ENCODE data around the gene TUBGCP6.

The TUBGCP6 gene

DNA sequence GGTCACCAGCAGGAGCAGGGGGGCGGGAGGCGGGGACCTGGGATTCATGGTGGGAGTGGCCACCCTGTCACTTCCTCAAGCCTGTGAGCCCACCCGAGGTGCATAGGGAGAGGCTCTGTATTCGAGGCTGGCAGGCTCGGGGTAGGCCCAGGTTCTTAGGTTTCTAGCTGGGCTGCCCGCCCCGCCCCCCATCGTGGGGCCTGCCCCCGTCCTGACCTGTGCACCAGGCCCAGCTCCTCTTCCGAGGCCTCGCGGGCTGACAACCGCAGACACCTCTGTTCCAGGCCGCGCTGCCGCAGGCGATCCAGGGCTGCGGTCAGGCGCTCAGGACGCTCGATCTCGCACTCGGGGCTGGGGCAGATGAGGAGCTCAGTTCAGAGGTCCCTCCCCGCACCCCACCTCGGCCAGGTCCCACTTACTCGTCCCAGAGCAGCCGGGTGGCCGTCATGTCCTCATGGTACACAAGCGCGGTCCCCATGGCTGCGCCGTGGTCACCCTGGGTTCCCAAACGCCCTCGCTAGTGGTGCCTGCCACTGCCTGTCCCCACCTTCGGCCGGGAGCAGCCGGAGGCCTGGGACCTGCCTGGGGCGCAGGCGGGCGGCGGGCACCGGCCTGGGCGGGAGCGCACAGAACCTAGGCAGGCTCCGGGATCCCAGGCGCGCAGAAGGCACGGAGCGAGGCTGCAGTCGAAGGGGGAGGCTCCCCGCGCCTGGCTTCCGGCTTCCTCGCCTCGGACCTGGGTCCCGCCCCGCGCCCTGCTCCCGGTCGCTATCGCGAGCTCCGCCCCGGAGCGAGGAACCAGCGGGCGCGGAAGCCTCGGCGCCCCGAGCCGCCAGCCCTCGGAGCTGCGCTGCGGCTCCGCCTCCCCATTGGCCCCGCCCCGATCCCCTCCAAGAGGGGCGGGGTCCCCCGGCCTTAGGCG lies 6.0 kb upstream of the TUBGCP6 start, which contains the start of gene HDAC10:
HDAC10 (minus strand) TSS at position 711 of the 922 bp plus-strand sequence; CDS start at position 478, 233 bp downstream.
- DNase-seq (ENCODE audit: low read depth, low spot score), result no peak

DNA sequence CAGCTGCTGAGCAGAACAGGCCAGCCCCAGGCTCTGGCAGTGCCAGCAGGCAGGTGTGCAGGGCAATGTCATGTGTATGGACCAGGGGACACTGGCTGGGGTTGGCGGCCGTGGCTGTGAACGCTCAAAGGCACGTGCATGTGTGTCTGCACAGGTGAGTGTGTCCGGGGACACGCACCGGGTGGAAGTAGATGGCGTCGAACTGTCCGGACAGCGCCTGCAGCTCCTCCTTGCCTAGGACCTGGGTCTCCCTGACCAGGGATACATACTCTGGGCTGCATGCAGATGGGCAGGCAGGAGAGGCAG lies 5.4 kb upstream of the TUBGCP6 start:
- DNase-seq (ENCODE audit: low read depth, low spot score), result no peak

DNA sequence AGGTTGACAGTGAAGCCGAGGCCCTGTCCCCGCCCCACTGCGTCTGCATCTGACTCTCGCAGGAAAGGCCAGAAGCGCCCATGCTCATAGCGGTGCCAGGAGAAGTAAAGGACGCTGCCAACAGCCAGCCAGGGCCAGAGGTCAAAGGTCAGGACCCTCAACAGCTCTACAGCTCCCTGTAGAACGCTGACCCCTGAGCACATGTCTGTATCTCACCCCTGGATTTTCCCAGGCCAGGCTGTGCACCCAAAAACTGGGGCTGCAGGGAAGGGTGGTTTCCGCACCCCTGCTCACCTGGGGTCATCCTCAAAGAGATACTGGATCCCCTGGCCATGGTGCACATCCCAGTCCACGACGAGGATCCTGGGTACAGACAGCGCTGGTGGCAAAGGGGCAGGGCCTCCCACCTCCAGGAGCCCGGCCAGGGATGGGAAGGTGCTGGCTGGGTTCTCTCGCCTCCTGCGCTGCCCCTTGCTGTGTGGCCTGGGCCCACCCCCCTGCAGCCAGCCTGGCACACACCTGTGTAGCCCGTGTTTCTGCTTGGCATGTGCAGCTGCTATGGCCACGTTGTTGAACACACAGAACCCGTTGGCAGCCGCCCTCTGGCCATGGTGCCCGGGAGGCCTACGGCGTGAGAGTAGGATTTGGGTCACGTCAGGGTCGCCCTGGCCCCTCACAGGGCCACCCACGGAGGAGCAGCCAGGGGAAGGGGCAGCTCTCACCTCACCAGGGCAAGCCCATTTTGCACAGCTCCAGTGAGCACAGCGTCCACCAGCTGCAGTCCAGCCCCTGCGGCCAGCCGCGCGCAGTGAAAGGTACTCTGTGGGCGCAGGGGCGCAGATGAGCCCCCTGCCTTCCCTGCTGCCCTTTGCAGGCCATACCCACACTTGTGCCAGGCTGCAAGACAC lies 4.8 kb upstream of the TUBGCP6 start:
- DNase-seq (ENCODE audit: low read depth, low spot score), result no peak

DNA sequence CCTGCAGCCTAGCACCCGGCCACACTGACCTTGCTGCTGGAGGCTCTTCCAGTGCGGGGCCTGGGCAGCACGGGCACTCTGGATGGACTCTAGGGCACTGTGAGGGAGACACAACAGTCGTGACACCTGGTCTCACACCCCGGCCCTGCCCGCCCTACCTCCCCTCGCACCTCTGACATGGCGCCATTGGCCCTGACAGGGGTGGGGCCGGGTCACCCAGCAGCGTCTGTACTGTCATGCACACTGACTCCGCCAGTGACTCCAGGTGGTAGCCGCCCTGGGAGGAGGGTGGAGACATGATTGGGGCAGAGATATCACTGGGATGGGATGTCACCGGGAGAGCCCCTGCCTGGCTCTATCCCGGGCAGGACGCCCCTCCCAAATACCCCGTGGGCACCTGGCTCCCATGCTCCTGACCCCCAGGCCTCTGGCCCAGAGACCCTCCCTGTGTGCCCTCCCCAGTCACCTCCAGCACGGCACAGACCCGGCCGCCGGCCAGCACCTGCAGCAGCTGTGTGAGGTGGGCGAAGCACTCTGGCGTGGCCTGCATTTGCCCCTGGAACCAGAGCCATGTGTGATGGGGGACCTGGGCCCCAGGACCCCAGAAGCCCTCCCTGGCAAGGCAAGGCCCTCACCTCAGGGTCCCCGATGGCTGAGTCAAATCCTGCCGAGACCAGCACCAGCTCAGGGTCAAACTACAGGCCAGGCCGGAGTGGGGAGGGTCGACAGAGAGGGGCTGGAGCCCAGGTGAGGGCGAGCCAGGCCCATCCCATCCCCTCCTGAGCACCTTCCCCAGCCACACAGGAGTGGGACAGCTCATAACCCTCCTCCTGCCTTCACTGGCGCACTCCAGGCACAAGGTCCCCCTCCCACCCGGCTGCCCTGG lies 3.6 kb upstream of the TUBGCP6 start:
- DNase-seq (ENCODE audit: low read depth, low spot score), result no peak

DNA sequence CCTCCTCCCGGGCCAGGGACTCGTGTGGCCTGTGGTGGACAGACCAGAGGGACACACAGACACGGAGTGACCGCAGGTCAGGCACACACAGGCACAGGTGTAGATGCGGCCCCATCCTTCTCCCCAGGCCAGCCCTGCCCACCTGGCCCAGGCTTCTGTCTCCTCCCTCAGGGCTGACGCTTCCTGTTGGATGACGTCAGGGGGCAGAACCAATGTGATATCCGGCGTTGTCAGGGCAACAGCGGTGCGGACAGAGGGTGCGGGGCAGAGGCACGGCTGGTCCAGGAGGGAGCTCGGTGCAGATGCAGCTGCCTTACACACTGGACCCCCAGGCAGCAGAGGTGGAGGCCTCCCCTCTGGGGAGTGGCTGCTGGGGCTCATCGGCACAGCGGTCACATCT lies 2.9 kb upstream of the TUBGCP6 start:
- DNase-seq (ENCODE audit: low read depth, low spot score), result no peak

DNA sequence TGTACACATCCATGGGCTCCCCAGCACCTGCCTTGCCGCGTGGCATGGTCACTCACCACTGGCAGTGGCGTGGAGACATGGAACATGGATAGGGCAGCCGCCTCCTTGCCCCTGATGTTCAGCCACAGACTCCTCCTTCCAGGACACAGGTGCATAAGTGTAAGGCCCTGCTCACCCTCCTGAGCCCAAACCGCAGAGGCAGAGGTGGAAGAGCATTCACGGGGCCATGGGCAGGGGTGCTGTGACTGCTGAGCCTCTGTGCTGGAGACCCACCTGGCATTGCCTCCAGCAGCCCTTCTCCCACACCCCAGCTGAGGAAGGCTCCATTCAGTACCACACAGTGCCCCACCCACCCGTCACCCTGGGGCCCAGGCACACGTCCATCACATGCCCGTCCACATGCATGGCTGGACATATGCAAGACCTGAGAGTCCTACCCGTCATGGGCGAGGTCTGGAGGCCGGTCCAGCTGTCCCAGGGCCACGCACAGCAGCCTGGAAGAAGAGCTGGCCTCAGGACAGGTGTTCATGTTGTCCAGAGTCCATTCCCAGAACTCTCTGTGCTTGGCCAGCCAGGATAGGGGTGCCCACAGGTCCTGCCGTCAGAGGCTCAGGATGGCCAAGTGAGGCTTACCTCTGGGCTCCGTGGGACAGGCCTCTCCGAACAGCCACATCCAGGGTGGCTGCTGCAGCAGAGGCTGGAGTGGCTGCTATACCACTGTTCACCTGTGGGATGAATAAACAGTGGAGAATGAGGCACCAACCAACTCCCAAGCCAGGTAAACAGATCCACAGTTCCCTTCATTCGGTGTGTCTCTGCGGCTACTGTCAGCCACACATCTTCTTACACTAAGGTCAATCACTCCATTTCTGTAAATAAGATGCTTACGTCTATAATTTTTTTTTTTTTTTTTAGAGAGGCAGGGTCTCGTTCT lies 1.7 kb upstream of the TUBGCP6 start:
- no peak for DNase-seq (ENCODE audit: low read depth, low spot score)

DNA sequence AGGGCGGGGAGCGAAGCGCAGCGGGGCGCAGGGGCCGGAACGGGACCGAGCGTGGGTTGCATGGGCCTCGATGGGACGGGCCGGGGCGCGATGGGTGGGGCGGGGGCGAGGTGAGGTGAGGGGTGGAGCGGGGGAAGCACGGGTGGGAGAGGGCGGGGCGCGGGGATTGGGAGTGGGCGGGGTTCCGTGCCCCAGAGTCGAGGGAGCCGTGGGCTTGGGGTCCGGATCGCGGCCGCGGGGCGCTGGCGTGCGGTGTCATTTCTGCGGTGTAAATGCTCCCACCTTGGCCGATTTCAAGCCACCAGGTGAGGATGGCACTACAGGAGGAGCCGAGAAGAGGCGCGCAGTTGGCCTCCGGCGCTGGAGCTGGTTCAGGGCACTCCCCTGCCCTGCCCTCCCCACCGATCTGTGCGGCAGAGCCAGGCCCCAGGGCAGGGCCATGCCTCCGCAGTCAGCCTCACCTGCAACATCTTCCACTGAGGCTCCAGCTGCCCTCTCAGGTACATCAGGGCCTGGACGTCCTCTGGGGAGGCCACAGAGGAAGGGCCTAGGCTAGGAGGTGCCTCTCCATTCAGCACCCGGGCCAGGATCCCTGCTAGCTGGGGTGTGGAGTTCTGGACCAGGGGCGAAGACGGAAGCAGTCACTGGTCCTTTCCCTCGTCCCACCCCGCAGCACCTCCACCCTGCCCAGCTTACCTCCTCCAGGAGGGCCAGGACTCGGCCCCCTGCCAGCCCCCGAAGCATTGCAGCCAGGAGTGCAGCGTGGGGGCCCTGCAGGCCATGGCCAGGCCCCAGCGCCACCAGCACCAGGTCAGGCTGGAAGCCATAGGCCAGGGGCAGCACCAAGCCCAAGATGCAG lies 620 bp upstream of the TUBGCP6 start:
- no peak for DNase-seq (ENCODE audit: low read depth, low spot score)

DNA sequence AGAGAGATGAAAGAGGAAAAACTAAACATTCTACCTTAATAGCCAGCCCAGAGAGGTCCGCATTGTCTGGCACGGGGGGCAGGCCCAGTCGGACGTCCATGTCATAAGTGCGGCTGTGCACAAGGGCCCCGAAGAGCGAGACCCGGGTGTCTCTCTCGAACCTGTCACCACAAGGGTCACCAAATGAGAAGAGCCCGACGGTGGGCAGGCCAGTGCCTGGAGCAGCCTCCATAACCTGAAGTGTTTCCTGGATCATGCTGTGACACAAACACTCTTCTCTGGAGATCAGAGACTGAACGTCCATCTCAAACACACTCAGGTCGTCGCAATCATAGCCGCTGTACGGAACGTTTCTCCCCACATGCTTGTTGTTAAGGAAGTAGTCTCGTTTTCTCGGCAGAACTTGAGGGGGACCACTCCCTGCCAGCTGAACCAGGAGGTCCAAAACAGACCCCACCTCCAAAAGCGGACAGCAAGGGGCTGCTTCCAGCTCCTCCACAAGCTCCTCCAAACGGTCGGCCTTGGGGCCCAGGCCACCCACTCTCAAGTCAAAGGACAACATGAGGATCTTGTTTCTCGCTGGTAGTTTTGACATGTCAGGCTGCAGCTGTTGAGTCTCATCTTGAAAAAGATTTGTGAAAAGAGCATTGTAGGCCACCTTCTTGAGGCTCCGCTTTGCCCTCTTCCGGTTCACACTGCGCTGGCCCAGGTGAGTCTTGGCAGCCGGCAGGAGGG lies 971 bp downstream of the TUBGCP6 start:
- no peak for DNase-seq (ENCODE audit: low read depth, low spot score)

DNA sequence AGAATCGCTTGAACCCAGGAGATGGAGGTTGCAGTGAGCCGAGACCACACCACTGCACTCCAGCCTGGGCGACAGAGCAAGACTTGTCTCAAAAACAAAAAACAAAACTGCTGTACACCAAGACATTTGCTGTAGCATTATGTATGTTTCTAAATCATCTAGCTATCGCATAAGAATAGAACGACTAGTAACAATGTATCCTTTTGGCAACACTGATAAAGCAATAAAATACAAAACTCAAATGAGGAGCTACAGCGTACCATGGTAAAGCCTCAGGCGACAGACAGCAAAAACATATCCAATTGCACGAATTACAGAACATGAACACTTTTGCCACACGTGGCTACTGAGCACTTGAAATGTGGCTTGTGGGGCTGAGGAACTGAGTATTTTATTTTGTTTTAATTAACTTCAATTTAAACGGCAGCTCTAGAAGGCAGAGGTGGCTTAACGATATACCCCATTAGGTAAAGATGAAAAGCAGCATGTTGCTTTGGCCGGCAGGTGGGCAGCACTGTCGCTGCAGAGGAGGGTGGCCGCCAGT lies 2.3 kb downstream of the TUBGCP6 start:
- DNase-seq (ENCODE audit: low read depth, low spot score), result no peak

DNA sequence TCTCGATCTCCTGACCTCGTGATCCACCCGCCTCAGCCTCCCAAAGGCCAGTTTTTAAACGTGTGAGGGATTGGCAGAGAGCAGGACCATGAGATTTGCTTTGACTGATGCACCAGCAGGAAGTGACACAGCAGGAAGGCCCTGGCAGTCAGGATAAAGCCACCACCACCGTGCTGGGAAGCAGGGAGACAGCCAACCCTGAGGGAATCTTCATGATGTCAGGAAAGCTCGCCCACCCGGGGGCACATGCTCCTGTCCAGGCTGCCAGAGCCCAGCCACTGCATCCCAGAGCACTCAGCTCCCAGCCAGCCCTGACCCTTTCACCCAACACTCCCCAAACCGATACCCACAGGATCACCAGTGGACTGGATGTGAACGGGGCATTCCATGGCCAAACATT lies 6.1 kb downstream of the TUBGCP6 start:
- DNase-seq (ENCODE audit: low read depth, low spot score), result no peak

DNA sequence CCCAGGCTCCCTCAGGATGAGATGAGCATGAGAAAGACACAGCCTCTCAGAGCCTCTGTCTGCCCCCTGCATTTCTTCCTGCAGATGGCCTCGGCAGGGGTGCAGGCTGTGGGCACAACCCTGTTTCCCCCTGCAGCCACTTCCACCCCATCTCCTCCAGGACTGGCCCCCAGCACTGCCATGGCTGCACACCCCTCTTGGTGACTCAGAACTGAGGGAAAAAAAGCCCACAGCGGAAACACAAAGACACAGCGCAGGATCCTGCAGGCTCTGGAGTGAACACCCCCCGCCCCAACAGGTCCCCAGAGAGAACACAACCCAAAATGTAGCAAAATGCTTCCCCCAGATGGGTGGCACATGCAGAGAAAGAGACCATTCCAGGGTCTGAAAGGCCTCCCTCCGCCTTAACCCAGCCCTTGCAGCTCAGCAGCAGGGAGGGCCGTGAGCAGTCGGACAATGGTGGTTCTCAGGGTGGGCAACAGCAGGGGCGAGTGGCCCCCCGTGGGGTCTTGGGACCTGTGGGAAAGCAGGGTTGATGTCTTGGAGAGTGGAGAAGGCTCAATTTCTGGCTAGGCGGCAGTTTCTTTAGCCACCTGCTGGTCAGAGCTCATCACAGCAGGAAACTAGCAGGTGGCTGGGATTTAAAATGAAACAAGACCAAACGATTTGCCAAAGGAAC lies 8.0 kb downstream of the TUBGCP6 start:
- no peak for DNase-seq (ENCODE audit: low read depth, low spot score)

DNA sequence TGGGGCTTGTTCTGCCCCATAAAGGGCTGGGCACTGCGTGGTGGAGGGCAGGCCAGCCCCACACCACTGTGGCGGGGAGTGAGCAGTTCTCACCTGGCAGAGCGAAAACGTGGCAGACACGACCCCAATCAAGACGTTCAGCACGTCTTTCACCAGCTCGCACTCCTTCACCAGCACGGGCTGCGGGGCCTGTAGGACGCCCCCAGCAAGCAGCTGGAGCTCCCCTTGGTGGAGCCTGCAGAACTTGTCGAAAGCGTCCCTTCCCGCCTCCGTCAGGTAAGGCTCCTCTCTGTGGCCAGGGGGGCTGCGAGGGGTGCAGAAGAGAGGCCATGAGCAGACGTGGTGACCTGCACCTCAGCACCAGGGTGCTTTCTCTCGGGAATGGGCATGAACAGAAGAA lies 11.6 kb downstream of the TUBGCP6 start:
- DNase-seq (ENCODE audit: low read depth, low spot score), result no peak

DNA sequence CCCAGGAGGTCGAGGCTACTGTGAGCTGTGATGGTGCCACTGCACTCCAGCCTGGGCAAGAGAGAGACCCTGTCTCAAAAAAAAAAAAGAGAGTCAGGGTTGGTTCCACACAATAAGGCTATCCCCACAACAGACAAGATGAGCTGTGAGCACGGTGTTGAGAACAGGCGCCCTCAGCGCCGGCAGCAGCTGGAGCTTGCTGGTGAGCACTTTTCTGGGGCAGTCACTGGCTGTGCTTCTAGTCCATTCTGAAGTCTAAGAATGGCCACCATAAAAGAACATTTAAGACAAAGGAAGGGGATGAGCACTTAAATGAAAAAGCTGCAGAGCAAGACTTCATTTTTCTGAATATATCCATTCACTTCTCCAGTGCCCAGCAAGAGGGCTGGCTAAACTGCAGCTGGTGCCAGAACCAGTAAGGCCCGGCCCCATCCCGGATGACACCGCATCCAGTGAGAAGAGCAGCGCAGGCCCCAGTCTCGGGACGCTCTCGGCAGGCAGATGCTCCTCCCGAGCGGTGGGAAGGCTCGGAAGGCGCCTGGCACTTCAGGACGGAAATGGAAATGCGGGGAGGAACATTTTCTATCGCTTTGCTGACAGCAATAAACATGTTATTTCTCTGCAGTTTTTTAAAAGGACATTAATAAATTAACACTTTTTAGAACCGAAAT lies 12.2 kb downstream of the TUBGCP6 start:
- no peak for DNase-seq (ENCODE audit: low read depth, low spot score)

DNA sequence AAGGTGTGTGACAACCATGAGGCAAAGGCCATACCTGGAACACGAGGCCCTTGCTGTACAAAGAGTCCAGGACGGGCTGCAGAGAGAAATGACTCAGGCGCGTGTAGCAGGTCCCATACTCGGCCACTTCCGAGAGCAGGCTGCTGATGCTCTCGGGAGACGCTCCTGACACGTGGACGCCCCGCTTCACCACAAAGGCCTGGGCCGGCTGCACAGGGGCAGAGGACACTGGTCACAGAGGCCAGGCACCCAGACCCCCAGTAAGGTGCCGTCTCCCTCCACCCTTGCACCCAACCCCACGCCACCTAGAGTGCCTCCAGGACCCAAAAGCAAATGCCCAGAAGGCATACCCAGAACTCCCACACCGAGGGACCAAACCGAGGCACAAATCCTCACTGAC lies 15.5 kb downstream of the TUBGCP6 start:
- DNase-seq (ENCODE audit: low read depth, low spot score), result no peak

DNA sequence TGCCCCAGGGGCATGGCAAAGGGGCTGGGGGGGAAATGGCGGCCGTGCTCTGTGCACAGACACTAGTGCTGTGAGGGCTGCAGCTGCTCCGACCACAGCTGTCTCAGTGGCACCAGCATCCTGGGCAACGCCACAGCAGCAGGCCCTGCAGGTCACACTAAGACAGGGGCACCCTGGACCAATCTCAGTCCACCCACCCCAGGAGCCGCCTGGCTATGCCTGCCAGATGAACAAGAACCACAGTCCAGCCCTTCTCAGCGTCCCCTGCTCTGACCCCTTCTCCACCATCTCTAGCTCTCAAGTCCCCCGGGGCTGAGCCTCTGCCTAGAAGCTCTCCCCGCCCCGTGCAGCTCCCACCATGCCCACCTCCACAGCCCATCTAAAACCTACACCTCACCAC lies 16.5 kb downstream of the TUBGCP6 start:
- no peak for DNase-seq (ENCODE audit: low read depth, low spot score)

DNA sequence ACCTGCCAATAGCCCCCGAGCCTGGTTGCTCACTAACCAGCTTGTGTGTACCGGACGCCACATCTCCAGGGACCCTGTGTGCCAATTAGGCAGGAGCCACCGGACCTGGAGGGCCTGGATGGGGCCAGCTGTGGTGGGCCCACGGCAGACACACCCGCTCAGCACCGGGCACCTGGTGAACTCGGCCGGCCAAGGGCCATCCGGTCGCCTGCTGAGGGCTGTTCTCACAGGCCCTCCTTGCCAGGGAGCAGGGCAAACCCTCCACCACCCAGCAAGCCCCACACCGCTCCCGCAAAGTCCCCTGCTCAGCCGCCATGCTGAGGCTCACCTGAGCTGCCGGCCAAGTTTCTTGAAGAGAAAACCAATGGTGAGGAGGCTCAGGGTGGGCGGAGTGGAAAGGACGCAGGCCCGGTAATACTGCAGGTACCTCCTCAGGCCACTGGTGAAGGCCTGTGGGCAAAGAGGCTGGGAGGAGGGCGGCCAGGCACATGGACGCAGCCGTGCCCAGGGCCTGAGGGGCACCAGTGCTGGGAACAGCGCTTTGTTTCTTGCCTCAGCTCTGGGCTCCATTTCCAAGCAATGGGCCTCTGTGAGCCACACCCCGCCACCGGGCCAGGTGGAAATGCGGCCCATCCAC lies 17.1 kb downstream of the TUBGCP6 start:
- no peak for DNase-seq (ENCODE audit: low read depth, low spot score)

DNA sequence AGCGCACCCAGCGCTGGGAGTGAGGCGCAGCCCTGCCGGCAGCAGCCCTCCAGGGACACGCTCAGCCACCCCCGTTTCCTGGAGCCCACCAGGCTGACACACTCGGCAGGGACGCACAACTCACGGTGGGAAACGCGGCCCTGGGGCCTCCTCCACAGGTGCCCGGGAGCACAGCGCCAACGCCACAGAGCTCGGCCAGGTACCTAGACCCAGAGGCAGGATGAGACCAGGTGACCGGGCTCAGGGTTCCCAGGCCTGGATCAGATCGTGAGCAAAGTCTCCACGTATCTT lies 18.0 kb downstream of the TUBGCP6 start:
- DNase-seq (ENCODE audit: low read depth, low spot score), result no peak
